Hair follicular keratinocyte (primary cell): ENCODE measurements around the gene SLC16A13. TPM values are rescaled to one million over a fixed set of nuclear protein-coding genes. Genes with fewer than 3 reads are reported as not detected.

Source experiments
- total RNA-seq: library from RNA; depleted of rRNA; stranded (reverse); fragments of >200 nt; gene quantifications from 2 replicates; pipeline ENCODE4 v1.2.3, GENCODE V29; 2015

Gene SLC16A13
- total RNA-seq: 4.0 and 4.1 TPM in 2 replicates

DNA sequence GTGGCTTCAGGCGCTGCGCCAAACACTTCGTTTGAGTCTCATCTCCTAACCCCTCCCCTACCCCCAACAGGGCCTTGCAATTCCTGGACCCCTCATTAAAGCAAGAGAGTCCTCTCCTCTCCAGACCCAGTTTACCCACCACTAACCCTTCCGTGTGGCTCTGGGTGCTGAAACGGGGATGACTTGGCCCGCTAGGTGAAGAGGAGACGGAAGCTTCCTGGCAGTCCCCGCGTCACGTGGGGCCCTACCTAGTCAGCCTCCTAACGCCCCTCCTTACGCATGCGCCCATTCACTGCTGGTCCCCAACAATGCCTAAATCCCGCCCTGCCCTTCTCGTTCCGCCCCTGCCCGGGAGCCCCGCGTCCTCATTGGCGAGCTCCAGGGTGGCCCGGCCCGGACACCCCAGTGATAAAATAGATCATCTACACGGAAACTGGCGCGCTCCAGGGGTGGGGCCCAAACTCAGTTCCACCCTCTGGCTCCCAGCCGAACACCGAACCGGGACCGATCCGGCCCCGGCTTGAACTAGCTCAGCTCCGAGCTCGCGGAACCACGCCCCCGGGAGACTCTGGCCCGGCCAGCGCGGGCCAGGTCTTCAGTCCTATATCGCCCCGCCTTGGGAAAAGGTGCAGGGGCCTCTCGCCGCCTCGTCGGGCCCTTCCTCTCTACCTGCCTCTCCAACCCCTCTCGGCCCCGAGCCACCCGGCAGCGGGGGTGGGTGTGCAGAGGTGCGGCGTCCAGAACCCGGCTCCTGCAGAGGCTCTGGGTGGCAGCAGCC is at the start of gene SLC16A13:
SLC16A13 (plus strand) TSS at position 425 of the 778 bp plus-strand sequence. CDS start 368 bp downstream, outside the sequence.

DNA sequence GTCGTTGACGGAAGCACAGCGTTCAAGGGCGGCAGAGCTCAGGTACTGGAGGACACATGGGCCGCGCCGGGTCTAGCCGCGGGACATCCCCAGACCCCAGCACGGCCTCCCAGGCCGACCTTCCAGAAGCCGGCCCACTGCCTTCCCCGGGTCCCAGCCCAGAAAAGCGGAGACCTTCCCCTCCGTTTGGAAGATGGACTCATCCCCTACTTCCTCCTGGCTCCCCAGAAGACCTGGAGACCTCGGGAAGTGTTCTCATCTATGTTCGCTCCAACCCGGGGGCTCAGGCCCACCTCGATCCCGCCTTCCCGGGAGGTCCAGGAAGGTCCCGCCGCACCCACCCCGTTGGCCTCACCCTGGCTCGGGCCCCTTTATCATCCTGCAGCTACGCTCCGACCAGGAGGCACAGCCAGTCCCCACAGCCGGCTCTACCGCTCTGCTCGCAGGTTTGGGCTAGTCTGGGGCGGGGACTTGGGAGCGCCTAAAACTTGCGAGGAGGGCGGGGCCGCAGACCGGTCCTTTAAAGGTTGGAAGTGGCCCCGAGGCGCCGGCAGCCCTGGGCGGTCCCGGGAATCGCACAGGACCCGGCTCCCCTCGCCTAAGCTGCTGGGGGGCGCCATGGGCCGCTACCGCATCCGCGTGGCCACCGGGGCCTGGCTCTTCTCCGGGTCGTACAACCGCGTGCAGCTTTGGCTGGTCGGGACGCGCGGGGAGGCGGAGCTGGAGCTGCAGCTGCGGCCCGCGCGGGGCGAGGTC is 40.1 kb upstream of the SLC16A13 start, which contains the start of gene ALOX12:
ALOX12 (plus strand) TSS at position 550 of the 756 bp plus-strand sequence; CDS start at position 619, 69 bp downstream.

GRCh38 chr17:7022781-7023571 is 12.8 kb upstream of the SLC16A13 start, which contains the start of gene BCL6B:
TSS of gene BCL6B (plus strand) at chr17:7023050. CDS start at chr17:7023672, 622 bp downstream.

DNA sequence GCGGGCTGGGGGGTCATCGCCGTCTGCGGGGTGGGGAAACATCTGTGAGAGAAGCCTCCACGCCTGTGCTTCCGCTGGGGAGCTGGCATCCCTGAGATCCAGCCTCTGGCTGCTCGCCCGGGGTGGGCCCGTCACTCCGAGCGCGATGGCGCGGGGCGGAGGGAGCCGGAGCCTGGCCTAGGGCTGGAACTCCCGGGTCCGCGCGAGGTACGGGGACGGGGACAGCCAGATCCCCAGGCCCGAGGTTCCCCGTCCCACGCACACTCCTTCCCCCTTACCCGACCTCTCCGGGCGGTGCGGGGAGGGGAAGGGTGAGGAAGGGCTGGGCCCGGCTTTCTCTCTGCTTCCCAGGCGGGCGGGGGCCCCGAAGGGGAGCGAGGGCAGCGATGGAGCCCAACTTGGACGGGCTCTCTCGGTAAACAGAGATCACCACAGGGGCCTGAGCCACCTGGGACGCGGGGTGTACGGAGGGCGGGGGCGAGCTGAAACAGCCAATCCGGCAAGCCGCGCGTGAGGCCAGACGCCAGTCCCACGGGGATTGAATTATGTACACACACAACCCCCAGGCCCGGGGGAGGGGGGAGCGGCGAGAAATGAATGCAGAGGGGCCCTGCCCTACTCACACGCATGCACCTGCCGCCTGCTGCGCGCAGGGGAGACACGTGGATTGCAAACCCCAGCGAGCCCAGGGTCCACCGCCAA is 7.8 kb downstream of the SLC16A13 start, which contains the start of gene SLC16A11:
SLC16A11 (minus strand) TSS at position 596 of the 702 bp plus-strand sequence; CDS start at position 17, 579 bp downstream.

DNA sequence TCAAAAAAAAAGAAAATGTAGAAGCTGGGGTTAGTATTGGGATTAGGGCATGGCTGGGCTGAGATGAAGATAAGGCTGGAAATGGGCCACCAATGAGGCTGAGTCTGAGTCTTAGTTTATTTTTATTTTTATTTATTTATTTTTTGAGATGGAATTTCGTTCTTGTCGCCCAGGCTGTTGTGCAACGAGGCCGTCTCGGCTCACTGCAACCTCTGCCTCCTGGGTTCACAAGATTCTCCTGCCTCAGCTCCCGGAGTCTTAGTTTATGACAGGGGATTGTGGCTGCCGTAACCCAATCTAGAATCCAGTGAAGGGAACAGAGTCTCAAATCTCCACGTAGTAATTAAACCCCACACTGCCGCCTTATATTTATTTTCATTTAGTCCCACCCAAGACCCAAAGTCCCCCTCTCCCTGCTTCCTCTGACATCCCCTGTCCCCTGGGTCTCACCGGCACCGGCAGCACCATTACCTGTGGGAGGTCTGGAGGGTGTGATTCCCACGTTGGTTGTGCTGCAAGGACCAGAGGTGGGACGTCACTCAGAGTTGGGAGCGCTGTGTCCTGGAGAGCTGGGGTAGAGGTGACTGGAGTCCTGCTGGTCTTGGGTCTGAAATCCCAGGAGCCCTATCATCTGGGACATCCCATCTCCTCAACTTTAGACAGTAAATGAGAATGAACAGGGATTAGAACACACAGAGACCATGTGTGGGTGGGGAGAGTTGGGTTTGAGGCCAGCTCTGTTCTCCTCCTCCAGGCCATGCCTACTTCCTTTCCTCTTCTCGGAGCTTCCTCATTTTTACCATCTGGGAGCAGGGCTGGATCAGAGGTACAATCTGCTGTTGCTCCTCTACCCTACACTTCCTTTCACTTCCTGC is 44.0 kb downstream of the SLC16A13 start, which contains the start of gene CLEC10A:
CLEC10A (minus strand) TSS at position 671 of the 875 bp plus-strand sequence. CDS start 1,439 bp downstream, outside the sequence.

Other genes with a start within 250 kb of the SLC16A13 start
- not detected in 2 replicates for gene TEKT1, start 204.3 kb upstream of the SLC16A13 start, total RNA-seq
- gene ALOX12, start 40.0 kb upstream of the SLC16A13 start, total RNA-seq: 0.57 and 1.2 TPM in 2 replicates
- gene RNASEK, start 23.4 kb upstream of the SLC16A13 start, total RNA-seq: 228 and 289 TPM in 2 replicates
- 0.39 TPM in 1 of 2 replicates, not detected in the other for gene BCL6B, start 13.0 kb upstream of the SLC16A13 start, total RNA-seq
- not detected in 2 replicates for gene SLC16A11, start 8.1 kb downstream of the SLC16A13 start, total RNA-seq
- not detected in 2 replicates for gene CLEC10A, start 44.2 kb downstream of the SLC16A13 start, total RNA-seq
- gene ASGR2, start 78.8 kb downstream of the SLC16A13 start, total RNA-seq: not detected in 2 replicates
- 0.23 TPM in 1 of 2 replicates, not detected in the other for gene ASGR1, start 143.4 kb downstream of the SLC16A13 start, total RNA-seq
- 1.4 and 5.5 TPM in 2 replicates for gene DLG4, start 183.8 kb downstream of the SLC16A13 start, total RNA-seq
- 173 and 216 TPM in 2 replicates for gene ACADVL, start 183.9 kb downstream of the SLC16A13 start, total RNA-seq
- 32.6 and 39.5 TPM in 2 replicates for gene DVL2, start 198.5 kb downstream of the SLC16A13 start, total RNA-seq
- gene PHF23, start 203.4 kb downstream of the SLC16A13 start, total RNA-seq: 26.9 and 32.2 TPM in 2 replicates
- 171 and 262 TPM in 2 replicates for gene GABARAP, start 206.4 kb downstream of the SLC16A13 start, total RNA-seq
- 39.4 and 49.4 TPM in 2 replicates for gene CTDNEP1, start 215.7 kb downstream of the SLC16A13 start, total RNA-seq
- gene ELP5, start 216.2 kb downstream of the SLC16A13 start, total RNA-seq: 23.3 and 36.8 TPM in 2 replicates
- gene CLDN7, start 226.5 kb downstream of the SLC16A13 start, total RNA-seq: 7.9 and 26.0 TPM in 2 replicates
- gene SLC2A4, start 245.7 kb downstream of the SLC16A13 start, total RNA-seq: 0.08 and 1.4 TPM in 2 replicates